NCI-H226 (cell line): Measurements from ENCODE around the gene CDH23.

Experiments
- DNase-seq: peaks from one replicate; pipeline ENCODE4 v3.0.0-alpha.2; 2015

The CDH23 gene

GRCh38 chr10:71471957-71472365 is 75.2 kb downstream of the CDH23 start:
- DNase-seq = no peak

- no peak for DNase-seq
These were observed 75.7 kb downstream of the CDH23 start for GRCh38 chr10:71472466-71472865.

DNA sequence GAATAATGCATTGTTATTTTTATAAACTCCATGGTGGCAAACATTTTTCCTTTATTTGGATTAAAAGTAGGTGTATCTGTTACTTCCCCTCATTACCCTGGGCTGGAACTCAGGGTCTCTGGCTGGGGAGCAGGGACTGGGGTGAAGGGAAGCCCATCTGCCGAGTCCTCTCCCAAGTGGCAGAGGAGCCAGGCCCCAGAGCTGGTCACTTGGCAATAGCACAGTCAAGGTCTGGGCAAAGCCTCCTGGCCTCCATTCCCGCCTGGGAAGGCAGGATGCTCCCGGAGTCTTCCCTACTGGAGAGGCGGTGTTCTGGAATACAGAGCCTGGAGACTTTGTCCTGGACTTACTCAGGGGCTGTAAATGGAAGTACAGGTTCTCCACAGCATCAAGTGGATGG is 76.2 kb downstream of the CDH23 start:
- no peak for DNase-seq

DNA sequence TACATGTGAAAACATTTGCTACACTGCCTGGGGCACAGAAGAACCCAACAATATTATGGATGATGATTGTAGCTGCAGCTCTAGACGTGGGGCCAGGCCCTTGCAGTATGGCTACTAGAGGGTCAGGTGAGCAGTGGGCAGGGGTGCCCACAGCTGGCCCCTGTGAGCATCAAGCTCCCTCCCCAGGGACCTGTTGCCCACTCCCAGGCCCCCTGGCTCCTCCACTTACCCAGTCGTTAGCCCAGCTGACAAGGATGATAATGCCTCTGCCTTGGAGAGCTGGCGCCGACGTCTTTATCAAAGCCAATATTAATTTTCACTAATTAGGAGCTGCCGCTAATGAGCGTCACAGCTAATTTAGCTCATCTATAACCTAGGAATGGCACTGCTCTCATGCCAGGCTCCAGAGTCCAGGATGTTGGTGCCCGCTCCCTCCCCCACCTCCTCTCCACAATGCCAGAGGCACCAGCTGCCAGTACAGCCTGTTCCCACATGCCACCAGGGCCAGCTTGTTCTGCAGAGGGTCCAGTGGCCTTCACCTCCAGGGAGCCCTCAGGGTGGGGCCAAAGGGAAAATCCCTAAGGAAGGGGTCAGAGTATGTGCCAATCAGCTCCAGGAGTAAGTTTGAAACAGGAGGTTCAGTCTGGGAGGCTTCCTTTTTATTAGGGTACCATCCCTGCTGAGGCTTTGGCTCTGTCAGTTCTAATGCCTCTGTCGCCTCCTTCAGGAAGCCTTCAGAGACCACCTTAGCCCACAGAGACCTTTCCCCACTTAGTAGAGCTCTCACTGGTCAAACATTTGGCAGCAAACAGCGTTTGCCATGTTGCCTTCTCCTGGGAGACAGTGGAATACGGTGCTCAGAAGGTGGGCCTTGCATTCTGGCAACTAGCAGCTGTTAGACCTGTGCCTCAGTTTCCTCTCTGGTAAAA is 77.2 kb downstream of the CDH23 start:
- DNase-seq = no peak

DNA sequence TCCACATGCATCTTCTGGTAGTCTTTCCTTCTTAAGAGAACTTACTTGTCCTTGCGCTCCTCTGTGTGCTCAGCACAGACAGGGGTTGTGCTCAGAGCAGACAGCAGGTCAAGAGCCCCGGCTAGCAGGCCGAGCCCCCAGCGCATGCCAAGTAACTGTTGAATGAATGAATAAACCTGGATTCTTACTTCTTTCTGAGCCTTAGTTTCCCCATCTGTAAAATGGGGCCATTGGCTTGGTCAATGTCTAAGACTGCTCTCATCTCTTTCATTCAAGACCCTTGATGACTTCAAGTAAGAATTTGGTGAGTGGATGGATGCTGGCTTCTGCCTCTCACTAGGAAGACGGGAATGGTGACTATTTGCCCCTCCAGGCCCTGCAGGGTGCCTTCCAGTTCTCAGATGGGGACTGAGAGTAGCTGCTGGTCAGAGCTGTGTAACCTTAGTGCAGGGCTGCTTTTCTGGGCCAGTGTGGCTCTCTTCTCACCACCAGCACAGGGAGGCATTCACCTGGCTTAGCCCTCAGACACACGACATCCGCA is 78.1 kb downstream of the CDH23 start:
- no peak for DNase-seq

DNA sequence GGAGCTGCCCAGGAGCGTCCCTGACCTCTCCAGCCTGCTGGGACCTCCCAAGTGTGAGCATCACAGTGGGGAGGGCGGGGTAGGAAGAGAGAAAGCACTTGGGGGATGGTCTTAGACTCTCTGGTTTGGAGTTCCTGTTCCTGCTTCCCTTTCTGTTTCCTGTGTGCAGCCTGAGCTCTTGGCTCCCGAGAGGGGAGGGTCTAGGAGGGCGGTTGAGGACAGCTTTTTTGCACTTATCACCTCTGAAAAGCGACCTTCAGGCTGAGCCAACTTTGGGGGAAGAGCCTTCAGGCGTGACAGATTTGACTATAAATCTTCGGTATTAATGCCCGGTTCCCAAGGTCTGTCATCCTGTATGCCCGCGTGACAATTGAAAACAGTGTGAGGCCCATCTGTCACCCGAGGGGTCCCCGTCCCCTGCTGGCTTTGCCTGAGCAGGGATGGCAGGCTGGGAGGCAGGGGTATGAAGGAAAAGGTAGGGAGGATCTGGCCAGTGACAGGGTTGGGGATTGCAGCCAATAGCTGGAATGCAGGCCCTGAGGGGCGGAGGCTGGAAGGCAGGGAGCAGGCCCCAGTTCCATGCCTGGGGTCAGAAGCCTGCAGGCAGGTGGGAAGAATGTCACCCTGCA is 78.6 kb downstream of the CDH23 start:
- no peak for DNase-seq

DNA sequence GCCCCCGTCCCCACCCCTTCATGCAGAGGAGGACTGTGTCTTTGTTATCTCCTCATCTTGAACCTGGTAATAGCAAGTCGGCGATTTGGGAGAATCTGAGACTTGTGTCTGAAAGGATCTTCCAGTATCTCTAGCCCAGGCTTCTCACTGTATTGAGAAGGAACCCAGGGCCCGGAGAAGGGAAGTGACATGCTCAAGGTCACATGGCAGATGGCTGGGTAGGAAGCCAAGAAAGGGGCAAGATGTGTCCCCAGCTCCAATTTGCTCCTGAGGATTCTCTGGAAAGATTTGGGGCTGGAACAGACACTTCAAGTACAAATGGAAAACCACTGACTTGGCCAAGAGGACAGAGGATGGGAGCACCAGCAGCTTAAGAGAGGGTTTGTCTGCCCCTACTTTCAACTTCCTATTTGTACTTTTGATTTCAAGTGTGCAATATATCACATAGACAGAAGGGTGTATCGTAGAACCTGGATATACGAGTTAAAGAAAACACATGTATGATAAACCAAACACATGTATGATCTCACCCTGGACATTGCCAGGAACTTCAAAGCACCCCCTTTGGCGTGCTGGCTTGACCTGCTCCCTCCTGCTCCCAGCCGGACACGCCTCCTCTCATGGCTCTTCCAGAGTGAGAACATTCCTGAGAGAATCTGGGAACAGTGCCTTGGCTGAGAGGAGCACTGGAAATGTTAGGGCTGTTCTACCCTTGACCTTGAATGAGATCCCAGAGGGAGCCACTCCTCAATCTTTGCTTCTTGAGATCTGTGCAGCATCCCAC is 79.7 kb downstream of the CDH23 start:
- no peak for DNase-seq

DNA sequence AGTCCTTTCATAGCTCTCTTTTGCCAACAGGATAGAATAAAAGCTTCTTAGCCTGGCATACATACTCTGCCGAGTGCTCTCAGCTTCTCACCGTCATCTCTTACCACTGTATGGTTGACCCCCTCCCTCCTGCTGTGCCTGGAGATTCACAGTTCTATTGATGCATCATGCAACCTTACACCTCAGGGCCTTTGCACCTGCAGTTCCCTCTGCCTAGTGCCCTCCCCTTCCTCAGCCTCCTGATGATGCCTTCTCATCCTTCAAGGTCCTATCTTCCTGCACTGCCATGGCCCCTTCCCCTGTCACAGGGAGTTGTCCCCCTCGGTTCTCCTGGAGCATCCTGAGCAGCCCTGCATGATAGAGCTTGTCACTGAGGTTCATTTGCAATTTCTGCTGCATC is 81.5 kb downstream of the CDH23 start:
- DNase-seq = no peak

DNA sequence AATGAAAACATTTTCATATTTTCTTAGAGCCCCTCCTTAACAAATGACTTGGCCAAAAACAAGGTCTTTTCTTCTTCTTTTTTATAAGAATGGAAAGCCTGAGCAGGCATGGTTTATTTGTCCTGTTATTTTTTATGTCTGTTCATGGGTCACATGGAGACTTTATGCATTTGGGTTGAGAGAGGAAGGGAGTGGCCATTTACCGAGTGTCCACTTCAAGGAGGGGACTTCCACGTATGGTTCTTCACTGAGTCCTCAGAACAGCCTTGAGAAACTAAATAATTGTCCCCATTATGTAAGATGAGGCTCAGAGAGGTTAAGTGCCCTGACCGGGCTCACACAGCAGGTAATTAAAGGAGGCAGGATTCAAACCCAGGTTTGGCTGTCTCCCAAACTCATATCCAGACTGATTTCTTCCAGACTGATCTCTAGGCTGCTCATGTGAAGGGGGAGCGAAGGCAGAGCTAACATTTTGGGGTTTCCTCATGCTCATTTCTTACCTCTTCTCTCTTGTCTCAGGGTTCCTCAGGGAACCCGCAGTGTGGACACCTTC is 82.2 kb downstream of the CDH23 start:
- DNase-seq = no peak

DNA sequence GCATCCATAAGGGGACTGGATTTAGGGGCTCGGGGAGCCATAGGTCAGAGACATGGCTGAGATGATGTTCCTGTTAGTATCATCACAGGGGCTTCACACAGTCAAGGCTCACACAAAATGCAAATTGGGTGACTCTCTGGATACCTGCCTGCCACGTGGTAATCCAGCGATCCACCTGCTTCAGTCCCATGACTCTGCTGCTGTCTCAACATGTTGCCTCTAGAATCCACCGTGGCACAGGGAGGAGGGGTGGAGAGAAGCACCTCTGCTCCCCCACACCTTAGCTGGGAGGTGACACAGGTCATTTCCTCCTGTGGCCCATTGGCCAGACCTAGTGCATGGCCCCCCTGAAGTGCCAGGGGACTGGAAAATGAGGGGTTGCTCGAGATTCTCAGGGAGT is 83.1 kb downstream of the CDH23 start:
- no peak for DNase-seq

DNA sequence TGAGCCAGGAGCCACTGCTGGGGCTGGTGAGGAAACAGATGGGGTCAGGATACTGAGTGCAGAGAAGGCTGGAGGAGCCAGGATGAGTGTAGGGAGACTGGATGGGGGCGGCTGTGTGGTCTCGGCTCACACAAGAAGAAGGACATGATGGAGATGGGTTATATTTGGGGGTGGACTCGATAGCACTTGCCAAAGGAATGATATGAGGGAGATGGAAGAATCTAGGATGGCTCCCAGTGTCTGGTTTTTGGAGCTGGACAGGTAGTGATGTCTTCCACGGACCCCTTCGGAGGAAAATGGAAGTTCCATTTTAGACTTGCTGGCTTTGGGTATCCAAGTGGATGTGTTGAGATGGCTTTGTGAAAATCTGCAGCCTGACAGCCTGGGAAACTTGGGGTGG is 83.9 kb downstream of the CDH23 start:
- no peak for DNase-seq

DNA sequence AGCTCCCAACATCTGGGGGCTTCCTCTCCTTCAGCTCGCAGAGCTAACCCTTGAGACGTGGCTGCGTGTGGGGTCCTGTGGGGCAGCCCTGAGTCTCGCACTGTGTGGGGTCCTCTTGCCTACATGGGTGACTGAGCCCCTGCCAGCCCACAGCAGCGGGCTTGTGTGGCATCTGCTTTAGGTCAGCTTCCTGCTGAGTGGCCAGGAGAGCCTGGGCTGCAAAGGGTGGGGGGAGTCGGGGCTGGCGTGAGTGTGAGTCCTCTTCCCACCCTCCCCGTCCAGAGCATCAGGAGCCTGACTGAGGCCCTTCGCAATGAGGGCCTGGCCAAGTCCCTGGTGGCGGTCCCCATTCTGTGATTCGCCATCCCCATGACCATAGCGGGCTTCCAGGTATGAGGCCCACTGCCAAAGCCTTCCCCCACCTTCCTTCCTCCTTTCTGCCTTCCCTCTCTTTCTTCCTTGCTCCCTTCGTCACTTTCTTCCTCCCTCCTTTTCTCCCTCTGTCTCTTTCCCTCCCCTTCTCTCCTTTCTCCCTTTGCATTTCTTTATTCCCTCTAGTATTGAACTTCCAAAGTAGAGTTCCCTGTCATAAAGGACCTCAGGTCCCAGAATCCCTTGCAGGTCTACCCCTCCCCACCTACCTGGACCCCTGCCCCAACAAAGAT is 85.2 kb downstream of the CDH23 start:
- DNase-seq = no peak

GRCh38 chr10:71482620-71483019 is 85.9 kb downstream of the CDH23 start:
- DNase-seq = no peak

DNA sequence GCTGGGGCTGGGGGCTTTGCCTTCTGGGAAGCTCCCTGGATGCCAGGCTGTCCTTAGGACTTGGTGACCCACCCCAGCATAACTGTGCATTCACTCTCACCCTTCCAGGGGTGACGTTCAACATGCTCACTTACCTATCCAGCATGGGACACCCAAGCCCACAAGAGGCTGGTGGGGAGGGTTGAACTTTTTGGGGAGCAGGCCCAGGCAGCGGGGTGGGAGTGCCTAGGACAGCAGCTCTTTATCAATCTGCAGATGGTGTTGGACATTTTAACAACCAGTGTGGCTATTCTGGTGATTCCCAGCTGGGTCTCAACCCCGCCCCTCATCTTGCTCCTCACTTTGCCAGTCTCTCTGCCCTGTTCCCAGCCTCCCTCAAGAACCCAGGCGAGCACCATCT is 86.4 kb downstream of the CDH23 start:
- DNase-seq = no peak

DNA sequence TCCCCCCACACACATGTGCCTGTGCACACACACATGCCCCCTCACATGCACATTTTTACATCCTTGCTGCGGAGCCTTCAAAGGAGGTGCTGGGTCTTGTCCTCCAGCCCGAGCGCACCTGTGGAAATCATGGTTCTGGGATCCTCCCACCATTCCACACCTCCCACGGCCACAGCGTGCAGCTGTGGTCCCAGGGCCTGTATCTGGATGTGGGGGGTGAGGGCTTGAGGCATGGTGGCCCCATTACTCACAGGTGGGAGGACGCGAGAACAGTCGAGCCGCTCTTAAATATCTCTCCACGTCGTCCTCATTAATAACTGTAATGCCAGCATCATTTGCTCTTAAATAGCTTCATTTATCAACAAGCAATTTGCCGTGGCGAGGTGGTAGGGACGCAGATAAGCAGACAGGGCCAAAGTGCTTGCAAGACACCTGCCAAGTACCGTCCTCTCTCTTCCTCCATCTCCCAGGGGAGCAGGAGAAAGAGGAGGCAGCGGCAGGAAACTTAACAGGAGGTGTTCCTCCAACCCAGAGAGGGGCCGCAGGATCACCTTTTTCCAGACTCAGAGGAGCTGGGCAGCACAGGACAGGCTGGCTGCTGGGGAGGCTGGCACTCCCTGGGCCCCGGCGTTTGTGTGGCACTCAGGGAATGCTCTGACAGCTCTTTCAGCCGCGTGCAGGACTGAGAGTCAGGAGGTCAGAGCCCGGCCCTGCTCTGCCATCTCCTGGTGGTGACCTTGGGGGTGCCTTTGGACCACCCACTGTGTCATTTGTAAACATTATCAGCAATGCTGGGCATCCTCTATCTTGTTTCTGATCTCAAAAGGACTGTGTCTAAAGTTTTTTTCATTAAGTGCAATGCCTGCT is 87.4 kb downstream of the CDH23 start:
- no peak for DNase-seq

DNA sequence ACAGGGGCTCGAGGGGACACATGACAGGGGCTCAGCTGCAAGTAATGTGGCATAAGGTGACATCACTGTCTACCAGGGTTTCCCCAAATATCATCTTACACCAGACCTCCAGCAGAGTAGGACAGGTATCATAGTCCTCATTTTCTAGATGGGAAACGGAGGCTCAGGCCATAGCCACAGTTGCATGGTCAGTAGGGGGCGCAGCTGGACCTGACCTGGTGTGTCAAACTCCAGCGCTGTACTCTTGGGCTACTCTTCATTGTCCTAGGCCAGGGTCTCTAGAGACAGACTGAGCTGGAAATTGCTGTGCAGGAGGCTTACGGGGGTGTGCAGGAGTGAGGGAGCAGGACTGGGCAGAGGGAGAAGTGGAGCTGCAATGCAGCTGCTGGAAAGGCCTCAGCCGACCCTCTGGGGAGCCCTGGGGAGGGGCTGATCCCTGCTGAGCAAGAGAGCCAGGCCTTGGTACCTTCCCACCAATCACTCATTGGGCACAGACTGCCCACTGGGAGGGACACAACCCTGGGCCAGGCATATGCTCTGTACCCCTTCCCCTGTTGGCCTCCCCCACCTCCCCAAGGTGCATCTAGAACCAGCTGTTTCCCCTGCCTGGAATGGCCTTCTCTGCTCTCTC is 89.9 kb downstream of the CDH23 start:
- no peak for DNase-seq

DNA sequence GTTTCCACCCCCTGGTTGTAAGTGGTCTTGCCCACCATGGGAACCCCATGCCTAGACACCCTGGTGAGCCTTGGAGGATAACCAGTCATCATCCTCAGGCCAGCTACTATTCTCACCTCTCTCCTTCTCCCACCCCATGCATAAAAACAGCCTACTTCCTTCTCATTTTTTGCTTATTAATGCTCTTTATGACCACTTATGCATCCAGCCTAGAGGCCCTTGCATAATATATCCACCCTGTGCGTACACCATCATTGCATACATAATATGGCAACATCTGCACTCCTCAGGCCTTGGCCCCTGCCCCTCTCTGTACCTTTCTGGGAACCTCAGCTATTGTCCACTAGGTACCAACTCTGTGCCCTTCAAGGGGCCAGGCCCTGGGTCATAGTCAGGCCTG is 91.0 kb downstream of the CDH23 start:
- DNase-seq = no peak

DNA sequence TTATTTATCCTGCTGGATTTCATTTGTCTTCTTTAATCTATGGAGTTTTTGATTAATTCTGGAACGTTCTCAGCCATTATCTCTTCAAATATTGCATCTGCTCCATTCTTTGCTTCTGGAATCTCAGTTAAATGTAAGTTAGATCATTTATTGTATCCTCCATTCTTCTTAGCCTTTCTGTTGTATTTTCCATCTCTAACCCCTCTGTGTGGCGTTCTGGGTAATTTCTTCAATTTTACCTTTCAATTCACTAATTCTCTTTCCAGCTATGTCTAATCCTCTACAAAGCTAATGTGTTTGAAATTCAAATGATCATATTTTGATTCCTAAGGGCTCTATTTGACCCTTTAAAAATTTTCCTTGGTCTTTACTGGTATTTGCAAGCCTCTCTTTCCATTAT is 92.4 kb downstream of the CDH23 start:
- DNase-seq = no peak

DNA sequence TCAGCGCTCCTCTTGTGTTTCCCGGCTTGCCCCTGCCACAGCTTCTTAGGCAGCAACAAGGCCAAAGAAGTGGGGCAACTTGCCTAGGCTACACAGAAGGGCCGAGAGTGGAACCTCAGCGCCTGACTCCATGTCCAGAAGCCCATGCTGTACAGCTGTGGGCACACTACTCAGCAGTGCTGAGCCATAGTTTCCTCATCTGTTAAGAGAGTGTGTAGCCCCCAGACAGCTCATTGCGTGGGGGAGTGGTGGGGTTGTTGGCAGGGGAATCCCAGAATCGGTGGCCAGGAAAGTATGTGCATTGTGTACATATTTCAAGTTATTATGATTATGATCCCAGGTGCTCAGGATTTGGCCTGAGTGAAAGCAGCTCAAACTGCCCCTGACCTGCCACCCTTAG is 96.2 kb downstream of the CDH23 start:
- peak; percentile 4 for DNase-seq

GRCh38 chr10:71493741-71494140 is 97.0 kb downstream of the CDH23 start:
- no peak for DNase-seq

GRCh38 chr10:71494476-71494875 is 97.8 kb downstream of the CDH23 start:
- DNase-seq = no peak
